ENCODE results near the gene DHX38. TPM values are rescaled to one million over a fixed set of nuclear protein-coding genes. Genes with fewer than 3 reads are reported as not detected.

The DHX38 gene
- total and polyA plus RNA-seq, 2 of the 13 experiments (the other 11 are each of a cell fraction or from before 2014, with no cell fraction given): 54.4 to 85.9 TPM

DNA sequence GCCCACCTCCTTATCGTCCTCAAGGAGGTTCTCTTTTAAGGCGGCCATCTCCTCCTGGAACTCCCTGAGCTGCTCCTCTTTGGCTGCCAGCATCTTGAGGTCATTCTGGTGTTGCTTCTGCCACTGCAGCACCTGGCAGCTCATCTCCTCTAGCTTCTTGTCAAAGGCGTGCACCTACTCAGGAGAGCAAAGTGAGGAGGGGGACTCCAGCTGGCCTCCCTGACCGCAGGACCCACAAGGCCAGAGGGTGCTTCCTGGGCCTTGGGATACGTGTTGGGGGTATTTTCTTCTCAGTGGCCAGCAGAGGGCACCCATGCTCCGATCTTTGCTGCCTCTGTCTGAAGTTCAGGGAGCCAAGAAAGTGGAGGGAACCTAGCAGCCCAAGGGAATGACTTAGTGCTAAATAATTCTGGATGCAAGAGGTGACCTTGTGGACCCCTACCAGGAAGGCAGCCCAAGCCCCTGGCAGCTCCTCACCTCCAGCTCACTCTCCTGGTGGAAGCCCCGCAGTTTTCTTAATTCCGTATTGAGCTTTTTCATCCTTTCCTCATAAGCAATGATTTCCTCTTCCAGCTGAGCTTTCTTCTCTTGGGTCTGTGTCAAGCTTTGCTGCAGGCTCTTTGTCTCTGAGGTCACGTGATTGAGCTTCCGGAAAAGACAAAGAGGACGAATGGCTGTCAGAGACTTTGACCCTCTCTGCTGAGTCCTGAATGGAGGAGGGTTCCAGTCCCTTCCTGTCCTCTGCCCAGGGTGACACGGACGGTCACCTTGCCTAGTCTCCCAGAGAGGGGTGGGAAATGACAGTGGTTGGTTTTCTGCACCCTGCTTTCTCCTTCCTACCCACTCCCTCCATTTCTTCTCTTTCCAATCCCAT is 31.4 kb downstream of the DHX38 start (continued):
- TF ChIP-seq MLLT10 (CRISPR knock-in tag; IDR thresholded peaks at IDR 0.05) (no peak), ZNF431 (CRISPR knock-in tag; IDR thresholded peaks at IDR 0.05; ENCODE audit: borderline replicate concordance, low read depth) (0 out of 2 replicates have a peak, but pooled peaks have one; percentile 17), TAF15 (IDR thresholded peaks at IDR 0.05; ENCODE audit: low read depth, low read length, poor library complexity, severe bottlenecking) (no peak), ZNF510 (CRISPR knock-in tag; IDR thresholded peaks at IDR 0.05; ENCODE audit: low read depth) (no peak), ZZZ3 (CRISPR knock-in tag; IDR thresholded peaks at IDR 0.05; ENCODE audit: borderline replicate concordance) (no peak), MATR3 (CRISPR knock-in tag; IDR thresholded peaks at IDR 0.05) (no peak), MTA1 (CRISPR knock-in tag; IDR thresholded peaks at IDR 0.05; ENCODE audit: borderline replicate concordance) (no peak), ZNF839 (CRISPR knock-in tag; IDR thresholded peaks at IDR 0.05; ENCODE audit: borderline replicate concordance) (no peak), ELF1 (CRISPR knock-in tag; IDR thresholded peaks at IDR 0.05) (peak; percentile 52), KDM4B (CRISPR knock-in tag; IDR thresholded peaks at IDR 0.05) (no peak; the same call in 1 of the 2 replicates), KAT2B (IDR thresholded peaks at IDR 0.05; ENCODE audit: borderline replicate concordance, low read depth, low read length) (no peak), ZNF781 (CRISPR knock-in tag; IDR thresholded peaks at IDR 0.05; ENCODE audit: borderline replicate concordance, not compliant biosample characterization) (no peak), ERF (CRISPR knock-in tag; IDR thresholded peaks at IDR 0.05) (peak; percentile 44; the same call in 1 of the 2 replicates), ZNF549 (CRISPR knock-in tag; IDR thresholded peaks at IDR 0.05) (no peak), ZNF550 (CRISPR knock-in tag; IDR thresholded peaks at IDR 0.05; ENCODE audit: borderline replicate concordance) (no peak), ZNF607 (CRISPR knock-in tag; IDR thresholded peaks at IDR 0.05; ENCODE audit: borderline replicate concordance) (peak; percentile 80; the same call in 1 of the 2 replicates), SMAD3 (CRISPR knock-in tag; IDR thresholded peaks at IDR 0.05) (no peak; the same call in 1 of the 2 replicates), ZNF136 (CRISPR knock-in tag; IDR thresholded peaks at IDR 0.05; ENCODE audit: low read depth) (0 out of 2 replicates have a peak, but pooled peaks have one; percentile 2), ZNF564 (CRISPR knock-in tag; IDR thresholded peaks at IDR 0.05) (peak; percentile 43; the same call in 1 of the 2 replicates), MYC (CRISPR knock-in tag; IDR thresholded peaks at IDR 0.05; ENCODE audit: borderline replicate concordance) (0 out of 2 replicates have a peak, but pooled peaks have one; percentile 17)
- TF ChIP-seq, protein P1, sequence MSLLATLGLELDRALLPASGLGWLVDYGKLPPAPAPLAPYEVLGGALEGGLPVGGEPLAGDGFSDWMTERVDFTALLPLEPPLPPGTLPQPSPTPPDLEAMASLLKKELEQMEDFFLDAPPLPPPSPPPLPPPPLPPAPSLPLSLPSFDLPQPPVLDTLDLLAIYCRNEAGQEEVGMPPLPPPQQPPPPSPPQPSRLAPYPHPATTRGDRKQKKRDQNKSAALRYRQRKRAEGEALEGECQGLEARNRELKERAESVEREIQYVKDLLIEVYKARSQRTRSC (CRISPR knock-in tag; IDR thresholded peaks at IDR 0.05; ENCODE audit: low read depth): no peak
- TF ChIP-seq, protein P2, sequence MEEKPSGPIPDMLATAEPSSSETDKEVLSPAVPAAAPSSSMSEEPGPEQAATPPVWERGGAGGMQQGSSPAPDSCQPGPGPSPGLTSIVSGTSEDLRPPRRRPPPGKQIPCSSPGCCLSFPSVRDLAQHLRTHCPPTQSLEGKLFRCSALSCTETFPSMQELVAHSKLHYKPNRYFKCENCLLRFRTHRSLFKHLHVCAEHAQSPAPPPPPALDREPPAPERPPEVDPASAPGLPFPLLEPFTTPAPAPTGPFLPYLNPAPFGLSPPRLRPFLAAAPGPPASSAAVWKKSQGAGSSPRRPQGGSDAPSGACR (CRISPR knock-in tag; IDR thresholded peaks at IDR 0.05): 0 out of 2 replicates have a peak, but pooled peaks have one; percentile 31
- TF ChIP-seq, protein P3, sequence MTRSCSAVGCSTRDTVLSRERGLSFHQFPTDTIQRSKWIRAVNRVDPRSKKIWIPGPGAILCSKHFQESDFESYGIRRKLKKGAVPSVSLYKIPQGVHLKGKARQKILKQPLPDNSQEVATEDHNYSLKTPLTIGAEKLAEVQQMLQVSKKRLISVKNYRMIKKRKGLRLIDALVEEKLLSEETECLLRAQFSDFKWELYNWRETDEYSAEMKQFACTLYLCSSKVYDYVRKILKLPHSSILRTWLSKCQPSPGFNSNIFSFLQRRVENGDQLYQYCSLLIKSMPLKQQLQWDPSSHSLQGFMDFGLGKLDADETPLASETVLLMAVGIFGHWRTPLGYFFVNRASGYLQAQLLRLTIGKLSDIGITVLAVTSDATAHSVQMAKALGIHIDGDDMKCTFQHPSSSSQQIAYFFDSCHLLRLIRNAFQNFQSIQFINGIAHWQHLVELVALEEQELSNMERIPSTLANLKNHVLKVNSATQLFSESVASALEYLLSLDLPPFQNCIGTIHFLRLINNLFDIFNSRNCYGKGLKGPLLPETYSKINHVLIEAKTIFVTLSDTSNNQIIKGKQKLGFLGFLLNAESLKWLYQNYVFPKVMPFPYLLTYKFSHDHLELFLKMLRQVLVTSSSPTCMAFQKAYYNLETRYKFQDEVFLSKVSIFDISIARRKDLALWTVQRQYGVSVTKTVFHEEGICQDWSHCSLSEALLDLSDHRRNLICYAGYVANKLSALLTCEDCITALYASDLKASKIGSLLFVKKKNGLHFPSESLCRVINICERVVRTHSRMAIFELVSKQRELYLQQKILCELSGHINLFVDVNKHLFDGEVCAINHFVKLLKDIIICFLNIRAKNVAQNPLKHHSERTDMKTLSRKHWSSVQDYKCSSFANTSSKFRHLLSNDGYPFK (CRISPR knock-in tag; IDR thresholded peaks at IDR 0.05; ENCODE audit: borderline replicate concordance): no peak; the same call in 1 of the 2 replicates
- TF ChIP-seq, protein P4, sequence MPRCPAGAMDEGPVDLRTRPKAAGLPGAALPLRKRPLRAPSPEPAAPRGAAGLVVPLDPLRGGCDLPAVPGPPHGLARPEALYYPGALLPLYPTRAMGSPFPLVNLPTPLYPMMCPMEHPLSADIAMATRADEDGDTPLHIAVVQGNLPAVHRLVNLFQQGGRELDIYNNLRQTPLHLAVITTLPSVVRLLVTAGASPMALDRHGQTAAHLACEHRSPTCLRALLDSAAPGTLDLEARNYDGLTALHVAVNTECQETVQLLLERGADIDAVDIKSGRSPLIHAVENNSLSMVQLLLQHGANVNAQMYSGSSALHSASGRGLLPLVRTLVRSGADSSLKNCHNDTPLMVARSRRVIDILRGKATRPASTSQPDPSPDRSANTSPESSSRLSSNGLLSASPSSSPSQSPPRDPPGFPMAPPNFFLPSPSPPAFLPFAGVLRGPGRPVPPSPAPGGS (CRISPR knock-in tag; IDR thresholded peaks at IDR 0.05): no peak
